Common myeloid progenitor, CD34-positive (primary cell): ENCODE results near the gene CRIP3.

Source experiments
- CTCF ChIA-PET: fragments of 350-600 bp; sonication (Branson Sonifier 250); formaldehyde crosslinking; loops from one replicate; lab custom pipeline; 2021; ENCODE audit warnings: antibody characterized with exemption; lab: Charles Lee
- POLR2A ChIA-PET: fragments of 350-600 bp; sonication (Branson Sonifier 250); formaldehyde crosslinking; loops from one replicate; lab custom pipeline; 2021; ENCODE audit warnings: antibody characterized with exemption; lab: Charles Lee
- DNase-seq, 3 donors: peaks; one replicate each; pipeline versions ENCODE4 v3.0.0 to v3.0.0-alpha.2; 2013
- H3K27ac ChIP-seq, 2 experiments: 1 replicate in 1 of 2; 2 replicates in 1 of 2; pipeline ENCODE4 v1.7.0; 2013; ENCODE audit warnings: inconsistent platforms in 2 of 2, low read length in 2 of 2, mild to moderate bottlenecking in 2 of 2, low read depth in 1 of 2, moderate library complexity in 1 of 2; ENCODE audit not compliant: severe bottlenecking in 2 of 2, insufficient read depth in 1 of 2, poor library complexity in 1 of 2
- H3K27me3 ChIP-seq, 5 experiments: replicated peaks in 2 of 5; 1 replicate in 3 of 5; 2 replicates in 2 of 5; pipeline versions ENCODE4 v1.6.1 to v1.7.0; 2013; ENCODE audit warnings: low read length in 4 of 5, mild to moderate bottlenecking in 2 of 5, moderate library complexity in 2 of 5, inconsistent platforms in 1 of 5; ENCODE audit not compliant: insufficient read depth in 5 of 5, control insufficient read depth in 4 of 5
- H3K36me3 ChIP-seq, 4 experiments: 1 replicate in 2 of 4; 2 replicates in 2 of 4; pipeline versions ENCODE4 v1.6.1 to v1.7.0; 2013; ENCODE audit warnings: low read length in 3 of 4, control low read depth in 1 of 4, mild to moderate bottlenecking in 1 of 4; ENCODE audit not compliant: control insufficient read depth in 4 of 4, insufficient read depth in 4 of 4
- H3K4me1 ChIP-seq, 4 experiments: 1 replicate in 3 of 4; 2 replicates in 1 of 4; pipeline versions ENCODE4 v1.6.1 to v1.7.1; 2013; ENCODE audit warnings: low read length in 3 of 4, mild to moderate bottlenecking in 3 of 4, control low read depth in 1 of 4, inconsistent platforms in 1 of 4, moderate library complexity in 1 of 4; ENCODE audit not compliant: control insufficient read depth in 4 of 4, insufficient read depth in 4 of 4; ENCODE audit errors: control extremely low read depth in 1 of 4
- H3K4me3 ChIP-seq, 7 experiments: 1 replicate in 4 of 7; 2 replicates in 3 of 7; pipeline versions ENCODE4 v1.5.1 to v1.7.0; 2013; ENCODE audit warnings: mild to moderate bottlenecking in 7 of 7, low read length in 6 of 7, moderate library complexity in 6 of 7, inconsistent platforms in 2 of 7, low read depth in 2 of 7, control low read depth in 1 of 7; ENCODE audit not compliant: insufficient read depth in 4 of 7, control insufficient read depth in 1 of 7; ENCODE audit errors: extremely low read depth in 1 of 7
- H3K9me3 ChIP-seq, 5 experiments: 1 replicate in 4 of 5; 2 replicates in 1 of 5; pipeline versions ENCODE4 v1.6.1 to v1.7.1; 2013; ENCODE audit warnings: low read length in 4 of 5, mild to moderate bottlenecking in 2 of 5, inconsistent platforms in 1 of 5, low read depth in 1 of 5, moderate library complexity in 1 of 5; ENCODE audit not compliant: control insufficient read depth in 4 of 5, insufficient read depth in 2 of 5; ENCODE audit errors: control extremely low read depth in 1 of 5
- WGBS: methylation state at CpG from one replicate; pipeline ENCODE4 v1.1.5; 2013; ENCODE audit not compliant: insufficient coverage; 5-methylcytosine and 5-hydroxymethylcytosine counted together

Gene CRIP3

DNA sequence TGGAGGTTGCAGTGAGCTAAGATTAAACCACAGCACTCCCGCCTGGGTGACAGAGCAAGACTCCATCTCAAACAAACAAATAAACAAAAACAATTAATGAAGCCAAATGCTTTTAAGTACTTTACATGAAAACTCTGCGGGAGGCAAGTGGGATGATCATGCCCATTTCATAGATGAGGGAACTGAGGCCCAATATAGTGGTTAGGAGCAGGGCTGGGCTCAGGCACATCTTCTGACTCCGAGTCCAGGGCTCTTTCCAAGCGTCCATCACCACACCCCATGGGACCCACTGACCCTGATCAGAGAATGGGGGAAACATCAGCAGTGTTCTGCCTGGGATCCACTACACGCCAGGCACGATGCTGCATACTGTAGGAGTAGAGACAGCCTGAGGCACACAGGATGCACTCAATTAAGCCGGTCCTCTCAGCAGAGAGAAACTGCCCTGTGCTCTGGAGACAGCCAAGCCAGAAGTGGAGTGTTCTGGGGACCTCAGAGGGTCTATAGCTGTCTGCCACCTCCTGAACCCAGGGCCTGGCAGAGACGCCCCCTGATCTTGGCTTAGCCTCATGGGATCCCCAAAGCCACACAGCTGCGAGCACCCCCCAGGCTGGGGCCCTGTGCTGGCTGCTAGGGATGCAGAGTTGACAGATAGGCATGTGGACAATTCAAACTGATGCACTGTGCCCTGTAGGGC is 51.8 kb downstream of the CRIP3 start:
- Histone ChIP-seq H3K36me3 (no peaks in the 10 kb centered on the region), H3K4me1 (no peaks in the 10 kb centered on the region), H3K4me3 (no peak overlapping the region), H3K9me3 (no peaks in the 10 kb centered on the region), H3K27ac (no peak overlapping the region), H3K27me3 (peaks cover 0 to 21% (median 6%) of the 10 kb centered on the region in 5 experiments)
- no peak for DNase-seq
- POLR2A ChIA-PET, result no interaction called here
- 98% methylated on average over 5 of the region's 9 CpGs for WGBS
- CTCF ChIA-PET, result interaction anchor here (1.1 kb wide), 1 partner anchor 114 kb away, joined by 3 read pairs; no protein-coding TSS in a partner anchor
